K562 (cell line): Measurements from ENCODE around the gene PSMD11. TPM values are rescaled to one million over a fixed set of nuclear protein-coding genes. Genes with fewer than 3 reads are reported as not detected.

Experiments used
- ZBTB40 ChIP-seq, 2 experiments: fragments of 450-650 bp in 1 of 2; sonication (generic) in 1 of 2; formaldehyde crosslinking in 1 of 2; IDR thresholded peaks; 2 replicates each; pipeline versions ENCODE4 v1.7.1 to v1.9.0; 2016 to 2022; ENCODE audit warnings: inconsistent platforms in 1 of 2, mild to moderate bottlenecking in 1 of 2, missing genetic modification reagents in 1 of 2
- polyA plus RNA-seq, 8 experiments: library from polyadenylated mRNA; depleted of rRNA in 4 of 8; stranded (reverse) in 5 of 8; unstranded in 3 of 8; fragments of >200 nt; fragmentation: Nextera tagmentation in 2 of 8; fragmentation: Illumina TruSeq in 1 of 8; extraction: Ambion mirVana in 2 of 8; extraction: Trizol in 1 of 8; gene quantifications; 2 replicates each; pipeline versions ENCODE4 v1.2.1 to v1.2.3, GENCODE V29; 2011 to 2014; ENCODE audit warnings: inconsistent platforms in 1 of 8, missing spikeins in 1 of 8
- total RNA-seq, 7 experiments: library from RNA; depleted of rRNA in 6 of 7; stranded (reverse); fragments of >200 nt in 6 of 7; fragmentation: Illumina TruSeq in 2 of 7; extraction: Trizol in 2 of 7; gene quantifications; 2 replicates each; pipeline versions ENCODE4 v1.2.1 to v1.2.3, GENCODE V29; 2011 to 2021; ENCODE audit warnings: low replicate concordance in 1 of 7

Gene PSMD11
- total and polyA plus RNA-seq, 9 of the 15 experiments (the other 6 are each of a cell fraction or from before 2014, with no cell fraction given): 104 to 378 (median 158) TPM

GRCh38 chr17:32514606-32515005 is 70.3 kb downstream of the PSMD11 start (continued):
- TF ChIP-seq ZBTB40 (IDR thresholded peaks at IDR 0.05) (no peak), ZBTB40 (CRISPR knock-in tag; IDR thresholded peaks at IDR 0.05) (no peak)
- TF ChIP-seq, all 486 proteins: peak for 0
